ENCODE data around the gene KIF25.
"Not testable (repeated sequence)": the region's sequence is repeated elsewhere in the genome, so short reads cannot be mapped to it uniquely, and the experiment has no call there.

The KIF25 gene

GRCh38 chr6:168073937-168074730, 76.7 kb downstream of the KIF25 start:
- no peak for DNase-seq

- no peak for DNase-seq
These were observed 77.7 kb downstream of the KIF25 start for GRCh38 chr6:168075216-168075615.

GRCh38 chr6:168075787-168076202, 78.3 kb downstream of the KIF25 start:
- DNase-seq, result no peak

GRCh38 chr6:168077401-168077800, 79.9 kb downstream of the KIF25 start:
- DNase-seq, result not testable (repeated sequence)

- DNase-seq, result no peak
These were observed 80.9 kb downstream of the KIF25 start for GRCh38 chr6:168078175-168078942.

GRCh38 chr6:168078943-168079405, 81.5 kb downstream of the KIF25 start, which contains the start of gene FRMD1:
TSS of gene FRMD1 (minus strand) at chr6:168079212. CDS start at chr6:168079094, 118 bp downstream.
- no peak for DNase-seq

- no peak for DNase-seq
These were observed 83.1 kb downstream of the KIF25 start for GRCh38 chr6:168080393-168081077.

- DNase-seq, result no peak
These were observed 84.5 kb downstream of the KIF25 start for GRCh38 chr6:168081858-168082546.

- no peak for DNase-seq
These were observed 85.5 kb downstream of the KIF25 start for GRCh38 chr6:168082860-168083513.

- no peak for DNase-seq
These were observed 86.0 kb downstream of the KIF25 start for GRCh38 chr6:168083514-168083885.

- no peak for DNase-seq
These were observed 87.1 kb downstream of the KIF25 start for GRCh38 chr6:168084465-168085160.

- DNase-seq, result no peak
These were observed 88.6 kb downstream of the KIF25 start for GRCh38 chr6:168086066-168086465.

GRCh38 chr6:168086616-168087015, 89.1 kb downstream of the KIF25 start:
- DNase-seq, result no peak

GRCh38 chr6:168087436-168088160, 90.1 kb downstream of the KIF25 start:
- no peak for DNase-seq

GRCh38 chr6:168088161-168089053, 90.9 kb downstream of the KIF25 start:
- no peak for DNase-seq

GRCh38 chr6:168089186-168090063, 92.0 kb downstream of the KIF25 start:
- DNase-seq, result no peak

GRCh38 chr6:168090064-168090690, 92.7 kb downstream of the KIF25 start:
- DNase-seq, result no peak

GRCh38 chr6:168090706-168091105, 93.2 kb downstream of the KIF25 start:
- no peak for DNase-seq
